Hematopoietic multipotent progenitor cell treated with erythropoietin and hydrocortisone succinate and interleukin-3 and kit ligand, for 4 days (in vitro differentiated cells): ENCODE data around the gene THBD.
A peak's percentile ranks its signal among the peaks of the same experiment; 100 is the strongest.

Experiments
- DNase-seq: peaks from one replicate; pipeline ENCODE4 v3.0.0-alpha.2; 2015

The THBD gene

GRCh38 chr20:23061262-23061661 lies 11.8 kb upstream of the THBD start:
- DNase-seq: no peak

- peak; percentile 12 for DNase-seq
These were observed 11.2 kb upstream of the THBD start for GRCh38 chr20:23060629-23061028.

- DNase-seq: peak; percentile 46
These were observed 10.4 kb upstream of the THBD start for GRCh38 chr20:23059846-23060245.

- no peak for DNase-seq
These were observed 9.5 kb upstream of the THBD start for GRCh38 chr20:23059001-23059400.

GRCh38 chr20:23058240-23058639 lies 8.8 kb upstream of the THBD start:
- no peak for DNase-seq

- no peak for DNase-seq
These were observed 3.4 kb upstream of the THBD start for GRCh38 chr20:23052904-23053303.

- peak; percentile 87 for DNase-seq
These were observed 1.6 kb upstream of the THBD start for GRCh38 chr20:23050847-23051627.

GRCh38 chr20:23050076-23050838 lies 785 bp upstream of the THBD start:
- peak; percentile 26 for DNase-seq

GRCh38 chr20:23048283-23049200 lies 930 bp downstream of the THBD start:
- DNase-seq: peak; percentile 86

- DNase-seq: peak; percentile 57
These were observed 1.7 kb downstream of the THBD start for GRCh38 chr20:23047738-23048214.

- DNase-seq: no peak
These were observed 2.3 kb downstream of the THBD start for GRCh38 chr20:23047001-23047737.

GRCh38 chr20:23046431-23046830 lies 3.0 kb downstream of the THBD start:
- no peak for DNase-seq

GRCh38 chr20:23043376-23043775 lies 6.1 kb downstream of the THBD start:
- DNase-seq: peak; percentile 27

GRCh38 chr20:23042270-23042669 lies 7.2 kb downstream of the THBD start:
- DNase-seq: no peak

- no peak for DNase-seq
These were observed 9.5 kb downstream of the THBD start for GRCh38 chr20:23039885-23040508.

- no peak for DNase-seq
These were observed 10.2 kb downstream of the THBD start for GRCh38 chr20:23039136-23039875.

GRCh38 chr20:23037017-23037481 lies 12.4 kb downstream of the THBD start:
- no peak for DNase-seq

GRCh38 chr20:23036371-23036770 lies 13.1 kb downstream of the THBD start:
- DNase-seq: no peak

- no peak for DNase-seq
These were observed 13.7 kb downstream of the THBD start for GRCh38 chr20:23035731-23036130.

- DNase-seq: no peak
These were observed 14.5 kb downstream of the THBD start, which contains the start of gene SSTR4 for GRCh38 chr20:23034721-23035671. SSTR4 (plus strand) TSS chr20:23035312; CDS start chr20:23035484, 172 bp downstream.
